Fibroblast of mammary gland (primary cell): ENCODE results near the gene HPRT1.

ENCODE experiments used
- DNase-seq: peaks from one replicate; pipeline ENCODE4 v3.0.0-alpha.2; 2010; ENCODE audit warnings: low read depth
- H3K4me3 ChIP-seq: 2 replicates; pipeline ENCODE4 v1.5.1; 2011; ENCODE audit warnings: low read depth, mild to moderate bottlenecking, low read length, moderate library complexity; ENCODE audit not compliant: control insufficient read depth
- CTCF ChIP-seq: conservative IDR thresholded peaks from 2 replicates; pipeline ENCODE4 v1.5.1; 2011; ENCODE audit warnings: low read depth, low read length, inconsistent platforms; ENCODE audit not compliant: control insufficient read depth, insufficient read depth

Gene HPRT1

GRCh38 chrX:134470013-134470412 is 10.0 kb downstream of the HPRT1 start:
- TF ChIP-seq CTCF = no peak
- no peak for DNase-seq
- no peak overlapping the region for H3K4me3 ChIP-seq

GRCh38 chrX:134472041-134472440 is 12.1 kb downstream of the HPRT1 start:
- no peak overlapping the region for H3K4me3 ChIP-seq
- DNase-seq = no peak
- no peak for TF ChIP-seq CTCF

- no peak overlapping the region for H3K4me3 ChIP-seq
- no peak for TF ChIP-seq CTCF
- no peak for DNase-seq
Observed at GRCh38 chrX:134476284-134476683, 16.3 kb downstream of the HPRT1 start.

- TF ChIP-seq CTCF = no peak
- H3K4me3 ChIP-seq = no peak overlapping the region
- no peak for DNase-seq
Observed at GRCh38 chrX:134478374-134478773, 18.4 kb downstream of the HPRT1 start.

GRCh38 chrX:134480061-134480460 is 20.1 kb downstream of the HPRT1 start:
- peak; percentile 65 for DNase-seq
- TF ChIP-seq CTCF = no peak
- H3K4me3 ChIP-seq = no peak overlapping the region

GRCh38 chrX:134481339-134481738 is 21.4 kb downstream of the HPRT1 start:
- H3K4me3 ChIP-seq = no peak overlapping the region
- TF ChIP-seq CTCF = no peak
- DNase-seq = no peak

- DNase-seq = peak; percentile 39
- H3K4me3 ChIP-seq = no peak overlapping the region
- no peak for TF ChIP-seq CTCF
Observed at GRCh38 chrX:134482371-134482770, 22.4 kb downstream of the HPRT1 start.
